H9 (cell line): ENCODE measurements around the gene FBLN2. TPM values are rescaled to one million over a fixed set of nuclear protein-coding genes. Genes with fewer than 3 reads are reported as not detected.

ENCODE experiments used
- DNase-seq: peaks from one replicate; pipeline ENCODE4 v3.0.0-alpha.2; 2017
- H2AFZ ChIP-seq: one replicate; pipeline ENCODE4 v1.6.1; 2013; ENCODE audit warnings: mild to moderate bottlenecking, low read length, control low read depth, moderate library complexity
- H2AK5ac ChIP-seq: 2 replicates; pipeline ENCODE4 v1.6.1; 2013; ENCODE audit warnings: low read length, control low read depth, mixed read lengths; ENCODE audit not compliant: insufficient read length
- H2BK120ac ChIP-seq: one replicate; pipeline ENCODE4 v1.6.1; 2013; ENCODE audit warnings: low read depth, mild to moderate bottlenecking, low read length, control low read depth, inconsistent platforms; ENCODE audit not compliant: poor library complexity, severe bottlenecking
- H2BK12ac ChIP-seq: 2 replicates; pipeline ENCODE4 v1.6.1; 2013; ENCODE audit warnings: low read length, control low read depth, mixed read lengths, low read depth; ENCODE audit not compliant: insufficient read length
- H2BK15ac ChIP-seq: 2 replicates; pipeline ENCODE4 v1.6.1; 2013; ENCODE audit warnings: low read depth, low read length, control low read depth
- H2BK20ac ChIP-seq: one replicate; pipeline ENCODE4 v1.6.1; 2013; ENCODE audit warnings: low read depth, mild to moderate bottlenecking, low read length, control low read depth, inconsistent platforms; ENCODE audit not compliant: poor library complexity, severe bottlenecking
- H2BK5ac ChIP-seq: 2 replicates; pipeline ENCODE4 v1.6.1; 2013; ENCODE audit warnings: low read length, control low read depth, mixed read lengths; ENCODE audit not compliant: insufficient read length
- H3K14ac ChIP-seq: 2 replicates; pipeline ENCODE4 v1.6.1; 2013; ENCODE audit warnings: low read length, control low read depth; ENCODE audit not compliant: insufficient read depth
- H3K18ac ChIP-seq: 2 replicates; pipeline ENCODE4 v1.6.1; 2013; ENCODE audit warnings: low read depth, mild to moderate bottlenecking, mixed read lengths, low read length, control low read depth; ENCODE audit not compliant: insufficient read length
- H3K23ac ChIP-seq: 2 replicates; pipeline ENCODE4 v1.6.1; 2013; ENCODE audit warnings: low read length, control low read depth, mixed read lengths, low read depth; ENCODE audit not compliant: insufficient read length
- H3K23me2 ChIP-seq: 2 replicates; pipeline ENCODE4 v1.6.1; 2013; ENCODE audit warnings: low read depth, mild to moderate bottlenecking, mixed read lengths, low read length, control low read depth; ENCODE audit not compliant: insufficient read length, poor library complexity, severe bottlenecking
- H3K27ac ChIP-seq: 2 replicates; pipeline ENCODE4 v1.5.1; 2013; ENCODE audit warnings: low read length, control low read depth, mixed read lengths, low read depth; ENCODE audit not compliant: insufficient read length
- H3K27me3 ChIP-seq: 2 replicates; pipeline ENCODE4 v1.6.1; 2013; ENCODE audit warnings: low read length, control low read depth, inconsistent platforms; ENCODE audit not compliant: insufficient read depth
- H3K4ac ChIP-seq: 2 replicates; pipeline ENCODE4 v1.6.1; 2013; ENCODE audit warnings: low read depth, mild to moderate bottlenecking, control low read depth, inconsistent platforms, low read length, moderate library complexity
- H3K4me1 ChIP-seq: 2 replicates; pipeline ENCODE4 v1.6.1; 2013; ENCODE audit warnings: low read length, control low read depth, inconsistent platforms; ENCODE audit not compliant: insufficient read depth
- H3K4me2 ChIP-seq: 2 replicates; pipeline ENCODE4 v1.6.1; 2013; ENCODE audit warnings: low read length, control low read depth, mixed read lengths; ENCODE audit not compliant: insufficient read length, insufficient read depth
- H3K56ac ChIP-seq: 2 replicates; pipeline ENCODE4 v1.6.1; 2013; ENCODE audit warnings: low read depth, mild to moderate bottlenecking, mixed read lengths, low read length, control low read depth; ENCODE audit not compliant: insufficient read length
- H3K79me1 ChIP-seq: 2 replicates; pipeline ENCODE4 v1.6.1; 2013; ENCODE audit warnings: low read depth, mild to moderate bottlenecking, moderate library complexity, low read length, control low read depth, inconsistent platforms; ENCODE audit not compliant: insufficient read depth, poor library complexity, severe bottlenecking
- H3K79me2 ChIP-seq: 2 replicates; pipeline ENCODE4 v1.6.1; 2013; ENCODE audit warnings: low read length, control low read depth, inconsistent platforms; ENCODE audit not compliant: insufficient read depth
- H3K9ac ChIP-seq: 2 replicates; pipeline ENCODE4 v1.6.1; 2013; ENCODE audit warnings: low read length, control low read depth, mixed read lengths; ENCODE audit not compliant: insufficient read length; ENCODE audit errors: extremely low read depth
- H3K9me3 ChIP-seq: one replicate; pipeline ENCODE4 v1.6.1; 2013; ENCODE audit warnings: low read depth, low read length, inconsistent platforms; ENCODE audit not compliant: control insufficient read depth
- H3T11ph ChIP-seq: one replicate; pipeline ENCODE4 v1.6.1; 2013; ENCODE audit warnings: mild to moderate bottlenecking, low read length, control low read depth, inconsistent platforms
- H4K20me1 ChIP-seq: one replicate; pipeline ENCODE4 v1.6.1; 2013; ENCODE audit not compliant: control insufficient read depth, insufficient read length, insufficient read depth
- H4K5ac ChIP-seq: 2 replicates; pipeline ENCODE4 v1.6.1; 2013; ENCODE audit warnings: low read depth, mild to moderate bottlenecking, mixed read lengths, low read length, control low read depth; ENCODE audit not compliant: insufficient read length
- H4K8ac ChIP-seq: replicated peaks from 2 replicates; pipeline ENCODE4 v1.6.1; 2013; ENCODE audit warnings: low read length, control low read depth, mixed read lengths, low read depth; ENCODE audit not compliant: insufficient read length
- H4K91ac ChIP-seq: 2 replicates; pipeline ENCODE4 v1.6.1; 2013; ENCODE audit warnings: low read depth, mild to moderate bottlenecking, moderate library complexity, mixed read lengths, low read length, control low read depth; ENCODE audit not compliant: insufficient read length
- H3K27ac Mint-ChIP-seq, 3 experiments: 2 replicates in 2 of 3; 3 replicates in 1 of 3; pipeline ENCODE4 v1.8.0; 2020 to 2021; ENCODE audit warnings: mixed read lengths in 3 of 3, mild to moderate bottlenecking in 1 of 3, moderate library complexity in 1 of 3
- H3K27me3 Mint-ChIP-seq: 2 replicates; pipeline ENCODE4 v1.8.0; 2021; ENCODE audit warnings: low read depth, mild to moderate bottlenecking, moderate library complexity, mixed read lengths
- H3K36me3 Mint-ChIP-seq, 3 experiments: 2 replicates in 2 of 3; 3 replicates in 1 of 3; pipeline ENCODE4 v1.8.0; 2020 to 2021; ENCODE audit warnings: low read depth in 3 of 3, mixed read lengths in 3 of 3; ENCODE audit not compliant: insufficient read depth in 1 of 3
- H3K4me1 Mint-ChIP-seq, 2 experiments: 2 replicates each; pipeline ENCODE4 v1.8.0; 2020; ENCODE audit warnings: mixed read lengths in 2 of 2
- H3K4me3 Mint-ChIP-seq, 2 experiments: 2 replicates in 1 of 2; 3 replicates in 1 of 2; pipeline ENCODE4 v1.8.0; 2020 to 2021; ENCODE audit warnings: mild to moderate bottlenecking in 2 of 2, mixed read lengths in 2 of 2, moderate library complexity in 1 of 2
- H3K9me3 Mint-ChIP-seq, 2 experiments: 2 replicates in 1 of 2; 3 replicates in 1 of 2; pipeline ENCODE4 v1.8.0; 2020; ENCODE audit warnings: mild to moderate bottlenecking in 2 of 2, mixed read lengths in 2 of 2, moderate library complexity in 1 of 2
- CTCF ChIP-seq: fragments of 200-600 bp; sonication (generic); conservative IDR thresholded peaks from 3 replicates; pipeline ENCODE4 v1.8.0; 2021; ENCODE audit warnings: antibody characterized with exemption, mild to moderate bottlenecking
- WGBS: extraction: QIAGEN DNeasy Blood & Tissue Kit; methylation state at CpG from one replicate; pipeline ENCODE4 v1.1.7; 2013; ENCODE audit warnings: missing lambda C conversion rate, low lambda C conversion rate, mixed read lengths; ENCODE audit not compliant: insufficient read length; ENCODE audit errors: extremely low coverage; 5-methylcytosine and 5-hydroxymethylcytosine counted together
- total RNA-seq: library from RNA; stranded (reverse); gene quantifications from 2 replicates; pipeline ENCODE4 v1.2.1, GENCODE V29; 2021

FBLN2 gene
- total RNA-seq, 1 experiment from 2014 or later: 11.8 TPM

GRCh38 chr3:13501958-13502790, 46.8 kb upstream of the FBLN2 start:
- Histone ChIP-seq H2BK12ac (no peak overlapping the region), H4K91ac (no peak overlapping the region), H3K4ac (no peak overlapping the region), H3K79me1 (no peaks in the 10 kb centered on the region), H3K9me3 (no peaks in the 10 kb centered on the region), H3K14ac (no peak overlapping the region; the same call in 1 of the 2 replicates), H3K27me3 (no peaks in the 10 kb centered on the region), H3T11ph (no peak overlapping the region), H3K18ac (no peak overlapping the region), H3K4me1 (no peaks in the 10 kb centered on the region; the same call in 1 of the 2 replicates), H3K23me2 (no peaks in the 10 kb centered on the region), H2AFZ (no peak overlapping the region), H4K20me1 (peaks cover 5% of the 10 kb centered on the region), H4K8ac (no peak overlapping the region), H3K23ac (no peak overlapping the region), H3K79me2 (no peaks in the 10 kb centered on the region), H3K4me2 (no peak overlapping the region), H2BK20ac (no peak overlapping the region), H2BK5ac (no peak overlapping the region), H2AK5ac (no peak overlapping the region), H2BK120ac (no peak overlapping the region), H3K56ac (no peak overlapping the region), H2BK15ac (no peak overlapping the region), H3K27ac (no peak overlapping the region), H3K9ac (no peak overlapping the region), H4K5ac (no peak overlapping the region)
- TF ChIP-seq CTCF: no peak
- no peaks in the 10 kb centered on the region; a peak in 2 of 5 replicates for H3K9me3 Mint-ChIP-seq
- no peak for DNase-seq
- H3K4me3 Mint-ChIP-seq: no peak overlapping the region; a peak in 1 of 5 replicates
- no CpG with 5 or more reads among the region's 18 CpGs for WGBS
- H3K36me3 Mint-ChIP-seq: no peaks in the 10 kb centered on the region
- peaks cover 2 to 3% of the 10 kb centered on the region in 2 experiments for H3K4me1 Mint-ChIP-seq
- H3K27me3 Mint-ChIP-seq: no peaks in the 10 kb centered on the region
- H3K27ac Mint-ChIP-seq: peak overlapping the region in 1 of 3 experiments; percentile 23; a peak in 2 of 7 replicates
